Limb (tissue), 2 donors: ENCODE results near the gene ZNF511.

ENCODE experiments used
- DNase-seq, 2 donors: peaks; one replicate each; pipeline ENCODE4 v3.0.0-alpha.2; 2016; ENCODE audit errors: extremely low spot score in 2 of 2

ZNF511 gene

GRCh38 chr10:133335246-133336117 lies 26.8 kb downstream of the ZNF511 start:
- peak; percentile 51 to 88 for DNase-seq

DNA sequence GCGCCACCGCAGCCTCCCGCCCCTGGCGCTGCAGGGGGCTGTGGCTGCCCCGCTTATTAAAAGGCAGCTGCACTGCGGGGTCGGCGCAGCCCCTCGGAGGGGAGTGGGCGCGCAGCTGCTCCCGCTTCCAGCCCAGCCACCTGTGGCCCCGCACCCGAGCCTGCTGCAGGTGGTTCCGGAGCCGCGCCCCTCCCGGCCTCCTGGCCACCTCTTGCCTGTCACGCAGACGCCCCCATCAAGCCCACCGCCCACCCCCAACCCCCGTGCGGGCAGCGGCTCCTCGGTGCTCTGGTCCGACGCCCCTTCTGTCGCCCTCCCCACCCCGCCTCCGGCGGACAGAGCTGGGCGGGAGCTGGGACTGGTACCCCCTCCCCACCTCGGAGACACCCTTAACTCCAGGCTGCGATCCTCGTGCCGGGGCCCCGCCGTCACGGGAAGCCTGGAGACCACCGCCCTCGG lies 27.4 kb downstream of the ZNF511 start:
- DNase-seq: no peak

GRCh38 chr10:133336577-133337369 lies 28.1 kb downstream of the ZNF511 start, which contains the start of gene CALY:
Gene CALY, minus strand, starts transcription at chr10:133336896. Its CDS starts 7,907 bp downstream, at chr10:133328989.
- DNase-seq: peak in 1 of 2 donors; percentile 84

DNA sequence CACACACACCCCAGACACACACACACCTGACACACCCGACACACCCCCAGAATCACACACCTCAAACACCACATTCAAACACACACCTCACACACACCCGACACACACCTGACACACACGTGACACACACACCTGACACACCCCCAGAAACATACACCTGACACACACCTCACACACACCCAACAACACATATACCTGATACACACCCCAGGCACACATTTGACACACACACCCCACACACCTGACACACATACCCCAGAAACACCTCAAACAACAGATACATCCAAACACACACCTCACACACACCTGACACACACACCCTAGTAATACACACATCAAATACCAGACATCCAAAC lies 28.6 kb downstream of the ZNF511 start:
- no peak for DNase-seq

- no peak for DNase-seq
Measured at GRCh38 chr10:133338080-133339071, 29.7 kb downstream of the ZNF511 start.

DNA sequence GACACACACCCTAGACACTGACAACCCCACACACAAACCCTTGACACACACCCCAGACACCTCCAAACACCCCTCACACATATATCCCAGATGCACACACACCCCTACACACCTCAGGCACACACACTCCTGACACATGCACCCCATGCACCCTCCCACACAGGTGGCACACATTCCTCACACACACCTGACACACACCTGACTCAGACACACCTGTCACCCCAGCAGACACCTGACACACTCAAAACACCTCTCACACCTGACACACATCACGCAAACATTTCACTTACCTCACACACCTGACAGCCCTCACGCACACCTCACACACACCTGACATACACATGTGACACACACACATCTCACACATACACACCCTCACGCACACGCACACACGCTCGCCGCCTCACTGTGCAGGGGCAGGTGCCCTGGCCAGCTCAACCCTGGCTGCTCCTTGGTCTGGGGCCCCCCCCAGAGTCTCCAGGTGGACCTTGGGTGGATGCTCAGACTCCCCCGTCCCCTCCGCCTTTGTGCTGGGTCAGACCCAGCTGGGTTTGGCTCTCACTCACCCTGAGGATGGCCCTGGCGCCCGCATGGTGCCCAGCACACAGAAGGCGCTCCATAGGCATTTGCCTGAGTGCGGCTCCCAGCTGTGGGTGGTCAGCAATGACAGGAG lies 31.1 kb downstream of the ZNF511 start:
- no peak for DNase-seq

DNA sequence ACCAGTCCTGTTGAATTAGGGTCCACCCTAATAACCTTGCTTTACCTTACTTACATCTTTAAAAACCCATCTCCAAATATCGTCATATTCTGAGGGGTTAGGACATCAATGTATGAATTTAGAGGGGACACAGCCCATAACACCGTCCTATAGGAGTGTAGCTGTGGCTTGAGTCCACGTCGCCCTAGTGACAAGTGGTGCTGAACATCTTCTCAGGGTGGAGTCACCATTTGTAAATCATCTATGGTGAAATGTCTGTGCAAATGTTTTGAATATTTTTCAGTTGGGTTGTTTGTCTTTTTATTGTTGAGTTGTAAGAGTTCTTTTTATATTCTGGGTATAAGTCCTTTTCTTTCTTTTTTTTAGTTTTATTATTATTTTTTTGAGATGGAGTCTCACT lies 33.3 kb downstream of the ZNF511 start:
- DNase-seq: no peak

DNA sequence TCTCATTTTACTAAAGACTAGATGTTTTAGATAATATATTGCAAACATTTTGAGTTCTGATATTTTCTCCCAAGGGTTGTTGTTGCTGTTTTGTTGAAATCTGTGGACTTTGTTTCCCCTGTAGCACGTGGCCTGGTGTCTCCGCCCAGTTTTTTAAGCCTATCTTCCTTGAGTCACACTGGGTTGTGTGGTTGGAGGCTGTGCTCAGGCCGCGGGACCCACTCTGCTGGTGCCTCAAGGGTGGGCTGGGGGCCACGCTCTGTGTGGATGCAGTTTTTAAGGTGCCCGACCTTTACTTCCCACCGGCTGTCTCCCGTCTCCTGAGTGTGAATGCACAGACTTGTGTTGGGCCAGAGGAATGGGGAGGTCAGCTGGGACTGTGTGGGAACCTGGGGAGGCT lies 34.2 kb downstream of the ZNF511 start:
- no peak for DNase-seq

DNA sequence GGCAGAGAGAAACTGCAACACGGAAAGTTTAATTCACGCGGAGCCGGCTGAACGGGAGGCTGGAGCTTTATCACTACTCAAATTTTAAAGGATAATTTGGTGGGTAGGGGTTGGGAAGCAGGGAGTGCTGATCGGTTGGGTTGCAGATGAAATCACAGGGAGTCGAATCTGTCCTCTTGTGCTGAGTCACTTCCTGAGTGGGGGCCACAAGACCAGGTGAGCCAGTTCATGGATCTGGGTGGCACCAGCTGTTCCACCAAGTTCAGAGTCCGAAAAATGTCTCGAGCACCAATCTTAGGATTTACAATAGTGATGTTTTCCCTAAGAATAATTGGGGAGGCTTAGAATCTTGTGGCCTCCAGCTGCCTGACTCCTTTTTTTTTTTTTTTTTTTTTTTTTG lies 34.8 kb downstream of the ZNF511 start:
- no peak for DNase-seq

- no peak for DNase-seq
Measured at GRCh38 chr10:133344236-133344635, 35.5 kb downstream of the ZNF511 start.

- DNase-seq: no peak
Measured at GRCh38 chr10:133346413-133346812, 37.7 kb downstream of the ZNF511 start.

GRCh38 chr10:133347710-133348517 lies 39.2 kb downstream of the ZNF511 start:
- no peak for DNase-seq

DNA sequence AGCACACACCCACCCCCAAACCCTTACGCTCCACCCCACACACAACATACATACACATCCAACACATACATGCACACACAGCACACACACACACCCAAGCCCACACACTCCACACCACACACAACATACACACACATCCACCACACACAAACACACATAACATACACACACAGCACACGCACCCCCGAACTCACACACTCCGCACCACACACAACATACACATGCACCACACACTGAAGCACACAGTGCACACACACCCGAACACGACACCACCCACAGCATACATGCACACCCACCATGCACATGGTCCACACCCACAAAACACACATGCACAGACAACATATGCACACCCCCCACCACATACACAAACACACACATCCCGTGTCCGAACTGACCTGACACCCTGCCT lies 40.5 kb downstream of the ZNF511 start:
- DNase-seq: no peak

- no peak for DNase-seq
Measured at GRCh38 chr10:133349577-133350011, 40.9 kb downstream of the ZNF511 start.

GRCh38 chr10:133350283-133350949 lies 41.7 kb downstream of the ZNF511 start:
- no peak for DNase-seq

DNA sequence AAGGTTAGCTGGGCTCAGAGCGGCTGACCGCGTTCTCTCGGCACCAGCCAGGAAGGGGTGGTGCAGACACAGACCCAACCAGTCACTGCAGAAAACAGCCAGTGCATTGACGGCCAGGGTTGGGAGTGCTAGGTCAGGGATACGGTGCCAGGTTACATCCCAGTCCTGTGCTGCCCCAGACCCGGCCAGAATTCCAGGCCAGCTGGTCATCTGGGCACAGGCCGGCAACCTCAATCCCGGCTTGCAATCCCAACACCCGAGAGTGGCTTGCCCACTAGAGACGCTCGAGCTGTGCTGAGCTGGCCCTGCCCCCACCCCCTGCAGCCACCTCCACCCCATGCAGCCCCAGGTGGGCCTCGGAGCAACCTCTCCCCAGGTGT lies 42.2 kb downstream of the ZNF511 start:
- DNase-seq: no peak

GRCh38 chr10:133351408-133352318 lies 42.9 kb downstream of the ZNF511 start:
- DNase-seq: no peak
